DLD1 (cell line): ENCODE data around the gene DPY30.
"Not testable (repeated sequence)": the region's sequence is repeated elsewhere in the genome, so short reads cannot be mapped to it uniquely, and the experiment has no call there.

Source experiments
- in situ Hi-C: cut with HindIII; loops from 2 replicates; pipeline ENCODE4 v1.10.0; 2017; ENCODE audit warnings: low sequenced_read_pairs

The DPY30 gene

DNA sequence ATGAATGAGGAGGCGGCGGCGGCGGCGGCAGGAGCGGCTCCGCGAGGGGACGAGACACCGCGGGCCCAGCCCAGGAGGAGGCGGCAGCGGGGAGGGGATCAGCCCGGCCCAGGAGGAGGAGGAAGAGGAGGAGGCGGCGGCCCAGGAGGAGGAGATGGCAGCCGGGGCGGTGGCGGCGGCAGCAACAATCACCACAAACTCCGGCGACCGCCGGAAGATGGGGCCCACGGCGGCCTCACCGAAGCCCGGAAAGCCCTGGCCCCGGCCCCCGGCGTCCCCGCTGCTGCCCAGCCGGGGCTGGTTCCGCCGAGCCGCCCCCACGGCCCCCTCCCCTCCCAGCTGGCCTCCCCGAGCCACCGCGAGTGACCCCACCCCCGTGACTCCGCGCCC, 29.3 kb downstream of the DPY30 start:
- in situ Hi-C loops = not testable (repeated sequence)

DNA sequence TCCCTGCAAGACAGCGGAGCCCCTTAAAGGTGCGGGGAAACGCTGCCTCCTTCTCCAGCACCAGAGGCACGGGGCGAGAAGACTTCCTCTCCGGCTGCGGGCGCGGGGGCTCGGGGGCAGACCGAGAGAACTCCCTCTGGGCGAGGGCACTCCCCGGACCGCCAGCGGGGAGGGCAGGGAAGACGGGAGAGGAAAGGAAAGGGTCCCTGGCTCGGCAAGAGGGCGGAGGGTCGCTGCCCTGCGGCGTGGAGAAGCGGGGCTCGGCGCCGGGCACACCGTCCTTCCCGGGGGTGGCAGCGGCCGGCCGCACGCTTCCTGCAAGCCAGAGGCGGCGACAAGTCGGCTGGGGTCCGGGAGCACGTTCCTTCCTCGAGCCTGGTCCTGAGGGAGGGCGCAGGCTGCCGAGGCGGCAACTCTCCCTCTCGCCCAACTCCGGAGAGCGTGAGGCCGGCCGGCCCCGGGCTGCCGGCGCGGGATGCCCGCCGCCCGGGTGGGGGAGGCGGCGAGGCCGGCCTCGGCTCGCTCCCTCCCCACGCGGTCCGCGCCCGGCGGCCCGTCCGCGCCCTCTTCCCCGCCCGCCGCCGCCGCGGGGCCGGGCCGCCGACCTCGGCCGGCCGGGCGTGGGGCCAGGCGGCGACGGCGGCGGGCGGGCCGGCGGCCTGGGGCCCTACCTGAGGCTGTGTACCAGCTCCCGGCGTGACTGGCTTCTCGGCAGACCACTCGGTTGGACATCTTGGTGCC, 29.9 kb downstream of the DPY30 start:
- in situ Hi-C loops = no loop called here

DNA sequence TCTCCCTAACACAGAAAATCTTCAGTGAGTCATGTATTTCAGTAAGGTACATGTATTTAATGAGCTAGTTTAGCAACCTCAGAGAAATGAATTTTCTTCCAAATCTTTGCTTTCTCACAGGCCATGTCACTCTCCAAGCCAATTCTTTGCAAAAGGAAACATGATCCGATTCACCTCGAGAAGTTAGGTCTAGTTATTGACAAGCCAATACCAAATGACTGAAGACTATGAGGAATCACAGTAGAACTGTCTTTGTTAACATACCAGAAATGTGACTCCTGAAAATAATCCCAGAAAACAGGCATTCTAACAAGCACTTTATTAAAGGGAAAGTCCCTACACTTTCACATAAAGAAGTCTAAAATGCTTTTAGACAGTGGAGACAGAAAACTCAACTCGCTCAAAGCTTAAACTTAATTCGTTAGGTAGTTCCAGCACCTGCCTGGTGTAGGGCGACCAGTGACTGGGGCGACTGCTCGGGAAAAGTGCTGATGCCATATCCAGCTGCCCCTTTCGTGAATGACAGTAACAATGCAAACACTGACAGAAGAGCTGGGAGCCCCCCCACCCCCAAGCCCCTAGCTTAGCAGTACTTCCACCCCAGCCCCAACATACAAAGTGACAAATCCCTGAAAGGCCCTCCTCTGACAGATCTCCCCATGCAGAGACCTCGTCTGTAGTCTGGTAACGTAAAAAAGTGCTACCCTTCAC, 30.6 kb downstream of the DPY30 start:
- in situ Hi-C loops = no loop called here

DNA sequence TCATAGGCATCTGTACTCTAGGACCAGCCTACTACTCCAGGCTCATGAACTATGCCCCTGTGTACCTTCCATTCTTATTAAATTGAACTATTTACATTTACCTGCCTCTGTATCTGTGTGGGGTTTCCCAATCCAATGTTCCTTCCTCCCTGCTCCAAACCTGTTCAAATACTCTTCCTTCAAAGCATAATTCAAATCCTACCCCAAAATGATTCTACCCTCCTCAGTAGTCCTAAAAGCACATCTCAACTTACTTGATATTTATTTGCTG, 32.5 kb downstream of the DPY30 start:
- in situ Hi-C loops = no loop called here

DNA sequence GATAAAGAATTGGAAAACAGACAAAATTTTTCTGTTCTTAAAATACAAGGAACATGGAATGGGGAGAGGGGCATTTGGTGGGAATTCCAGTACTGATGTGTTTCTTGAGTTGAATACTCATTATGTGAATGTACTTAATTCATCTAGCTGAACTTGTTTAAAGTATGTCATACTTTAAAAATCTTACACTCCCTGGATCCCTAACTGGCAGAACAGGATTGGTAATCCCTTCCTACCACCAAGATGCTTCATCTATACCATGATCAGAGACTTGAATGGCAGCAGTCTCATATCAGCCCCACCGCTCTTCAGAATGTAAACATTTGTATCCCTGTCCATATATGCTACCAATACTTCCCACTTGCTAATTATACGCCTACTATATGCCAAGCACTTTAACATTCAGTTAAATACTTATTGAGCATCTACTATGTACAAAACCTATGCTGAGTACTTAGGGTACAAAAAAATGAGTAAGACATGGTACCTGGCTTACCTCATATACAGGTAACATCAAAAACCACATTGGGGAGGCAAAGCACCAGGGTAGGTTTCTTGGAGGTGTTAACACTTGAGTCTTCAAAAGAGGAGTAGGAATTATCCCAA, 34.1 kb downstream of the DPY30 start:
- in situ Hi-C loops = no loop called here

DNA sequence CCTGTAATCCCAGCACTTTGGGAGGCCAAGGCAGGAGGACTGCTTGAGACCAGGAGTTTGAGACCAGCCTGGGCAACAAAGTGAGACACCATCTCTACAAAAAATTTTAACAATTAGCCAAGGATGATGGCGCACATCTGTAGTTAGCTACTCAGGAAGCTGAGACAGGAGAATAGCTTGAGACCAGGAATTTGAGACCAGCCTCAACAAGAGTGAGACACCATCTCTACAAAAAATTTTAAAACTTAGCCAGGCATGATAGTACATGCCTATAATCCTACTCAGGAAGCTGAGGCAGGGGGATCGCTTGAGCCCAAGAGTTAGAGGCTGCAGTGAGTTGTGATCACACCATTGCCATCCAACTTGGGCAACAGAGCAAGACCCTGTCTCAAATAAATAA, 35.8 kb downstream of the DPY30 start:
- in situ Hi-C loops = no loop called here

DNA sequence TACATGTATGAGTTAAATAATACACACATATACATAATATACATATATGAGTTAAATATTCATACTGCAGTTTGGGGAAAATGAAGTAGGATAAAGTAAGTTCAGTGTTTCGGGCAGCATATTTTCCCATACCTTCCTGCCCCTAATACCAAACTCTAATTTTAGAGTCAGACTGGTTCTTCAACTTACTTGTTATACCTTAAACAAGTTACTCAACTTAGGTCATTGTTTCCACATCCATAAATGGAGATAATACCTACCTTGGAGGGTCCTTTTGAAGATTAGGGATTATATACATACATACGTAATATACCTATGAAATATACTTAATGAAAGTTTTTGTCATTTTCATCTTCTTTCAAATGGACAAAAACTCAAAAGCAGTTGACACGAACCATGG, 37.2 kb downstream of the DPY30 start:
- in situ Hi-C loops = no loop called here

DNA sequence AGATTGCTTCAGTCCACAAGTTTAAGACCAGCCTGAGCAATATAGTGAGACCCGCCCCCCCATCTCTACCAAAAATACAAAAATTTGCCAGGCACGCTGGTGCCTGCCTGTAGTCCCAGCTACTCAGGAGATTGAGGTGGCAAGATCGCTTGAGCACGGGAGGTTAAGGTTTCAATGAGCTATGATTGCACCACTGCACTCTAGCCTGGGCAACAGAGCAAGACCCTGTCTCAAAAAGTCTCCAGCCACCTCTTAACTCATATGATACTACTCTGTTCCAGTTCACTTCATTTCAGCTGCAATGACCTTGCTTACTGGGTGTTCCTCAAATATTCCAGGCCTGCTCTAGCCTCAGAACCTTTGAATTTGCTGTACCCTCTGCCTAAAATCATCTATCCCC, 40.2 kb downstream of the DPY30 start:
- in situ Hi-C loops = no loop called here

DNA sequence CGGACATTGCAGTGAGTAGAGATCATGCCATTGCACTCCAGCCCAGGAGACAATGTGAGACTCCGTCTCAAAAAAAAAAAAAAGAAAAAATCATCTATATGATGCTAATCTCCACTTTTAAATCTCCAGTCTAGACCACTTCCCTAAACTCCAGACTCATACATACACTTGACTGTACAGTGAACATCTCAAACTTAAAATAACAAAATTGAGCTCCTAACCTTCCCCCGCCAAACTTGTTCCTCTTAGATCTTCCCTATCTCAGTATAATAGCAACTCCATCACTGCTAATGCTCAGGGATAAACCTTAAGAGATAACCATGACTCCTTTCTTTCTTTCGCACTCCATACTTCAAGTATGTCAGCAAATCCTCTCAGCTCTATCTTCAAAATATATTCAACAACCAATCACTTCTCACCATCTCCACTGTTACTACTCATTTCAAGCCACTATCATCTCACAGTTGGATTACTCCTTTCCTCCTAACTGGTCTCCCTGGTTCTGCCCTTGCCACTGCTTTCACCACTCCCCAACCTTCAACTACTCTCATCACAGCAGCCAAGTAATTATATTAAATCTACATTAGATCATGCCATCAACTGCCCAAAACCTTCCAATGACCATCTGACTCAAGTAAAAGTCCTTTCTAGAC, 40.7 kb downstream of the DPY30 start:
- in situ Hi-C loops = no loop called here

DNA sequence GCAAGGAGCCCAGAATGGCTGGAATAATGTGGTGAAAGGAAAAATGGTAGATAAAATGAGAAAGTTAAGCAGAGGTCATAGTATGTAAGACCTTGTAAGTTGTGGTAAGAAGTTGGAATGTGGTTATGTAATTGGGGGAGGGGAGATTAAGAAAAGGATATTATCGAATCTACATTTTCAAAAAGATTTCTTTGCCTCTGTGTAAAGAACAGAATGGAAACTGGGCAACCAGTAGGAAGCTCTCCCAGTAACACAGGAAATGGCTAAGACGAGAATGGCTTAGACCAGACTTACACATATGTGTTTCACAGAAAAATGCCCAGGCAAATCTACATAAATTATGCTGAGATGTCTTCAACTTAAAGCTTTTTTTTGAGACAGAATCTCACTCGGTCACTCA, 42.0 kb downstream of the DPY30 start:
- in situ Hi-C loops = no loop called here

DNA sequence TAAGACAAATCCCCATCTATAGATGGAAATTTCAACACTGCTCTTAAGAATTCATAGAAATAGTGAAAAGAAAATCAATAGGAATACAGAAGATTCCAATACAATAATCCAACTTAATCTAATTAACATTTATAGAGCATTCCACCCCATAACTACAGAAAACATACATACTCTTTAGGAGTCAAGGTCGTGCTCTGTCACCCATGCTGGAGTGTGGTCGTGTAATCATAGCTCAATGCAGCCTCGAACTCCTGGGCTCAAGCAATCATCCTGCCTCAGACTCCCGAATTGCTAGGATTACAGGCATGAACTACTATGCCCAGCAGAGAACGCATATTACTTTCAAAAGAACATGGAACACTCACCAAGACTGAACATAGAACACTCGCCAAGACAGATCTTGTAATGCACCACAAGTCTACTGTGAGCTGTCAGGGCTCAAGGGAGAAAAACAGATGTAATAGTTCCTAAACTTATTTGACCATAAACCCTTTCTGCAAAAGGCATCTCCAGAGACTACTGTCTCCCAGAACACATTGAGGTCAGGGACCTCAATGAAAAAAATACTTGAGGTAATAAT, 42.9 kb downstream of the DPY30 start:
- in situ Hi-C loops = no loop called here

DNA sequence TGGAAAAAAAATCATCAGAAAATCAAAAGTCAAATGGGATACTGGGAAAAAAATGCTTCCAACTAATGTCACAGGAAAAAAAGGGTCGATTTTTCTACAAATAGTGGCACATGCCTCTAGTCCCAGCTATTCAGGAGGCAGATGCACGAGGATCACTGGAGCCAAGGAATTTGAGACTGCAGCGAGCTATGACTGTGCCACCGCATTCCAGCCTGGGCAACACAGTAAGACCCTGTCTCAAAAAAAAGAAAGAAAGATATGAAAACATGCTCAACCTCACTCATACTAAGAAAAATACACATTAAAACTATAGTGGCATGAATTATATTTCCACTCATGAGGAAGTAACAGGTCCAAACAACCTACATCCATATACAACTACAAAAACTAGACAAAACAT, 46.7 kb downstream of the DPY30 start:
- in situ Hi-C loops = no loop called here

DNA sequence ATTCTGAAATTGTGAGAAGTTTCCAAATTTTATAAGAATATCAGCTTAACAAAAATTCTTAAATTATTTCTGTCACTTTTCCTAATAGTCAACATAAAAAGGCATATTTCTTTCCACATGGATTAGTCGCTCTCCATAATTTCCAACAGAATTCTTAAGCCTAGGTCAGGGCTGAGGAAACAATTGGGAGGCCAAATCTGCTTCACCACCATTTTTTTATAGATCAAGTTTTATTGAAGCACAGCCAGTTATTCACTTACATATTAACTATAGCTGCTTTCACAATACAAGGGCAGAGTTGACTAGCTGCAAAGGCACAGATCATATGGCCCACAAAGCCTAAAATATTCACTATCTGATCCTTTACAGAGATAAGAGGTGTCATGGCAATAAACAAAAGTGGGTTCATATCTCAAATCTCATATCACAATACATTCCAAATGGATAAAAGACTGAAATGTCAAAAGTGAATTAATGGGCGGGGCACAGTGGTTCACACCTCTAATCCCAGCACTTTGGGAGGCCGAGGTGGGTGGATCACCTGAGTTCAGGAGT, 47.5 kb downstream of the DPY30 start:
- in situ Hi-C loops = no loop called here

DNA sequence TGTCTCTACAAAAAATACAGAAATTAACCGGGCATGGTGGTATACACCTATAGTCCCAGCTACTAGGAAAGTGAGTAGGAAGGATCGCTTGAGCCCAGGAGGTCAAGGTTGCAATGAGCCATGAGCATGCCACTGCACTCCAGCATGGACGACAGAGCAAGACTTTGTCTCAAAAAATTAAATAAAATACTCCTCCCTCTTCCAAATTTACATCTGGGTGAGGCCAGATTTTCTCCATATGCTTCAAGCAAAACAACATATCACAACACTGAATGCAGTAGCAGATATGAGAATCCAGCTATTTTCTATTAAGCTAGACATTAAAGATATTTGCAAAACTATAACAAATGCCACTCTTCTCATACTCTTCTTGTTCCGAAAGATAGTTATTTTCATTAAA, 49.7 kb downstream of the DPY30 start:
- in situ Hi-C loops = no loop called here

DNA sequence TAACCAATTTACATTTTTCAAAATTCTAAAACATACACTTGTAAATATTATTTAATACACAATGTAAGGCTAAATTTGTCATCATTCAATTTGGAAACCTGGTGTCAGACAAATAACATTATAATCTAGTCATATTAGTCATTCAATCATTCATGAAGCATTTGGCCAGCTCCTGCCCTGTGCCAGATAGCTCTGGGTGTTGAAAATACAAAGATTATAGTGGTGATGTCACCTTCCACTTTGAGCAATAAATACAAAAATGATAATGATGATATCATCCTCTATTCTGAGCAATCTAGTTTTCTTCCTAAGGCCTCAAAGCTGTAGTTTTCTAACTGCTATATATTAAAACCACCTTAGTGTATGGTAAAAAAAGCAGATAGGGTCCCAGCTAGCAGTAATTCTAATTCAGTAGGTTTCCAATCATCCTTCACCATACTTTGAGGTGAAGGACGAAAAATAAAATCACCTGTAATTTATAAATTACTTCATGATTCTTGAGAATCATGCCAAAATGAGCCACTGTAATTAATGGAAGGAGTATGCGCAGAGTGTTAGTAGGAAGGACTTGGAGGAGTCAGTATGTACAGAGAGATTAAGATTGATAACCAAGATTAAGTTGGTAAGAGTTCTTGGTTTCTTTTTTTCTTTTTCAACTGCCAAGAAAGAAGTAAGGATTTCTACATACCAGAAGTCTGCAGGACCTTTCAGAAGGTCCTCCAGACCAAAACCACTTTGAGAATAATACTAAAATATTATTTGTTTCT, 52.0 kb downstream of the DPY30 start:
- in situ Hi-C loops = no loop called here

DNA sequence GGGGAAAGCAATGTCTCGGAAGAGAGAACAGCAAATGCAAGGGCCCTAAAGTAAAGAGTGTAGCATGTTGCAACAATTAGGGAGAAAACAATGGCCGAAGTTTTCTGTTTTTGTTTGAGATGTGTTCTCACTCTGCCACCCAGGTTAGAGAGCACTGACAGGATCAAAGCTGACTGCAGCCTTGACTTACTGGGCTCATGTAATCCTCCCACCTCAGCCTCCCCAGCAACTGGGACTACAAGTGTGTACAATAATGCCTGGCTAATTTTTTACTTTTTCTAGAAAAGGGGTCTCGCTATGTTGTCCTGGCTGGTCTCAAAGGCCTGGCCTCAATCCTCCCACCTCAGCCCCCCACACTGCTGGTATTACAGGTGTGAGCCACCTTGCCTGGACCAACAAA, 52.7 kb downstream of the DPY30 start:
- in situ Hi-C loops = no loop called here

DNA sequence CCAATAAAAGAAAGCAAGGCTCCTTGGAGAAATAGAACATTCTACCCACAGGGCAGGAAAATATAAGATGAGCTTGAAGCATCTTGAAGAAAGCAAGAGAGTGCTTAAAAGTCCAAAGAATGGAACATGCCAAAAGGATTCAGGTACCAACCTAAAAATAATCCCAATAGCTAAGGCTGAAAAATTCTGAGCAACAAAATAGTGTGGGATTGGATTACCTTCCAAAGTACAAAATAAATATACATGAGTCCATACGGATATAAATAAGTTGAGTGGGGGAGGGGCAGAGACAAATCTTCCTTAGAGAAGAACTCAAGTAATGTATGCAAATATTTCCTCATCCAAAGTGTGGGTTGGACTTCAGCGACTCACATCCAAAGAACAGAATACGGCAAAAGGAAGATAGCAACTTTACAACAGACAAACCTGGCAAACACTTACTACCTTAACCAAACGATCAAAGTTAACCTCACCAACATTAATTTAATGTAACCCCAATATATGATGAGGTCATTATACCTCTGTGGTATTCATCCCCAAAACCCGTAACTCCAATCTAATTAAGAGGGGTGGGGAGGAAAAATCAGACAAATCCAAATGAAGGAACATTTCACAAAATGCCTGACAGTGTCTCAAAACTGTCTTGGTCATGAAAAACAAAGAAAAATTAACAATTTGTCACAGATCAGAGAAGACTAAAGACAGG, 55.7 kb downstream of the DPY30 start:
- in situ Hi-C loops = no loop called here

DNA sequence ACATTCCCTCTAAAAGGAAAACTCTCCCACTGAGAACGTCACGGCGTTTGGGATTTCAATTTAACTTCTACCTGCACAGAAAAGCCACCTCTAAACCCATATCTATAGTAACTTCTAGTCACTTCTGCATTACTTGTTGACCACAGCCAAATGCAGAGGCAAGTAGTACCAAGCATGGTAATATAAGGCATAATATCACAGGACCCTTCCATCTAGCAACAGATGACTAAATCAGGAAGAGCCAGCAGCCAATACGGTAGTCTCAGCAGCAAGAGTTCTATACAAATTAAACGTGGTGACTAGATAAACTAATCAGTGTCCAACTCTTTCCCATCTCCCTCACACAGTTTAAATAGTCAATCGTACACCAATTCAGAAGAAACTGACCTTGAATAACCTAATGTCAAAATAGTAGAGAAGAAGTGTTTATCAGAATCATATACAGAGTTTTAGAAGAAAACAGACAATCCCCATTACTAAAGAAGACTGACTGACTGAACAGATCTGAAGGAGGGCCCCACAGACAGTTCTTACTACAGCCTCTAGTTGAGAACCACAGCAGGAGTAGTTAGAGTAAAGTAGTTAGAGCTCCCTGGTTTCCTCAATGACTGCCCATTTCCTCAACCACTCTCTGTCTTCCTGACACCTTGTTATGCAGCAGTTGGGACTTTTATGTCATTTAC, 58.8 kb downstream of the DPY30 start:
- in situ Hi-C loops = no loop called here

DNA sequence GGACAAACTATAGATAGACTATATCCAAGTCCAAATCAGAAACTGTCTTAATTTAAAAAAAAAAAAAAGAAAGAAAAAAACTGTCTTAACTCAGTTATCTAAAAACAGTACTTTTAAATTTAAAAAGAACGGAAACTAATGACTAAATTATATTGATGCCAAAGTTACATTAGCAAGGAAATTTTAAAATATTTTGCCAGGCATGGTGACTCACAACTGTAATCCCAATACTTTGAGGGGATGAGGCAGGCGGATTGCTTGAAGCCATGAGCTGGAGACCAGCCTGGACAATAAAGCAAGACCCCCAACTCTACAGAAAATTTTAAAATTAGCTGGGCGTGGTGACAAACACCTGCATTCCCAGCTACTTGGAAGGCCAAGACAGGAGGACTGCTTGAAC, 59.6 kb downstream of the DPY30 start:
- in situ Hi-C loops = no loop called here
